Measurements from ENCODE around the gene TMEM45B.
"Not testable (repeated sequence)": the region's sequence is repeated elsewhere in the genome, so short reads cannot be mapped to it uniquely, and the experiment has no call there.

Gene TMEM45B

GRCh38 chr11:129788278-129788677 is 27.4 kb upstream of the TMEM45B start:
- no peak for DNase-seq
- in situ Hi-C loops (cut with HindIII; ENCODE audit: low pct_ligation_motif_present, low sequenced_read_pairs) = no loop called here
- H3K36me3 ChIP-seq (replicated peaks) = no peaks in the 10 kb centered on the region

DNA sequence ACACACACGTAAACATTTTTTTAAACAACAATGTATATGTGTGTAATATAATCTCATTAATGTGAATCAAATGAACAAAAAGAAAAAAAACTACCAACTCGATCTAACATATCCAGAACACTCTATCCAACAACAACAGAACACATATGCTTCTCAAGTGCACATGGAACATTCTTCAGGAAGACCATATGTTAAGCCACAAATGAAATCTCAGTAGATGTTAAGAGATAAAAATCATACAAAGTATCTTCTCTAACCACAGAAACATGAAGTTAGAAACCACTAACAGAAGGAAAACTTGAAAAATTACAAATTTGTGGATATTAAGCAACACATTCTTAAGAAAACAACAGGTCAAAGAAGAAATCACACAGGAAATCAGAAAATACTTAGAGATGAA is 25.5 kb upstream of the TMEM45B start:
- H3K27me3 ChIP-seq (replicated peaks) = peaks cover 2% of the 10 kb centered on the region
- TF ChIP-seq CTCF (IDR thresholded peaks at IDR 0.05; ENCODE audit: low read depth, low read length, missing control alignments) = no peak
- no peak overlapping the region for H3K27ac ChIP-seq
- H3K36me3 ChIP-seq (replicated peaks) = no peaks in the 10 kb centered on the region
- in situ Hi-C loops (cut with HindIII; ENCODE audit: low pct_ligation_motif_present, low sequenced_read_pairs) = no loop called here
- H3K4me3 ChIP-seq (ENCODE audit: low read depth, low read length) = no peak overlapping the region
- no peak for DNase-seq

More at GRCh38 chr11:129788278-129788677, 27.4 kb upstream of the TMEM45B start:
- Histone ChIP-seq H3K27me3 (replicated peaks) (peaks cover 2% of the 10 kb centered on the region), H3K27ac (no peak overlapping the region), H3K4me3 (ENCODE audit: low read depth, low read length) (no peak overlapping the region)
- no peak for TF ChIP-seq CTCF (IDR thresholded peaks at IDR 0.05; ENCODE audit: low read depth, low read length, missing control alignments)

DNA sequence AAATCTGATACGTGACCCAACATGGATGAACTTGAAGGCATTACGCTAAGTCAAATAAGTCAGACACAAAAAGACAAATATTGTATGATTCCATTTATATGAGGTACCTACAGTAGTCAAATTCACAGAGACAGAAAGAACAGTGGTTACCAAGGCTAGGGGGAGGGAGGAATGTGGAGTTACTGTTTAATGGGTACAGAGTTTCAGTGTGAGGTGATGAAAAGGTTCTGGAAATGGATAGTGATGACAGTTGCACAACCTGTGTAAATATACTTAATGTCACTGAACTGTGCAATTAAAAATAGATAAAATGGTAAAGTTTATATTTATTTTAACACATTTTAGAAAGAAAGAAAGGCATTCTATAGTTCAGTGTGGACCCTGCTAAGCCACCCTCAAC is 24.1 kb upstream of the TMEM45B start:
- no peaks in the 10 kb centered on the region for H3K36me3 ChIP-seq (replicated peaks)
- no peak for TF ChIP-seq CTCF (IDR thresholded peaks at IDR 0.05; ENCODE audit: low read depth, low read length, missing control alignments)
- DNase-seq = no peak
- in situ Hi-C loops (cut with HindIII; ENCODE audit: low pct_ligation_motif_present, low sequenced_read_pairs) = no loop called here
- H3K27me3 ChIP-seq (replicated peaks) = peaks cover 2% of the 10 kb centered on the region
- H3K27ac ChIP-seq = no peak overlapping the region
- H3K4me3 ChIP-seq (ENCODE audit: low read depth, low read length) = no peak overlapping the region

GRCh38 chr11:129792663-129793062 is 23.0 kb upstream of the TMEM45B start:
- no peak for DNase-seq
- Histone ChIP-seq H3K36me3 (replicated peaks) (no peaks in the 10 kb centered on the region), H3K27me3 (replicated peaks) (peaks cover 2% of the 10 kb centered on the region), H3K27ac (no peak overlapping the region), H3K4me3 (ENCODE audit: low read depth, low read length) (no peak overlapping the region)
- no peak for TF ChIP-seq CTCF (IDR thresholded peaks at IDR 0.05; ENCODE audit: low read depth, low read length, missing control alignments)
- in situ Hi-C loops (cut with HindIII; ENCODE audit: low pct_ligation_motif_present, low sequenced_read_pairs) = no loop called here

DNA sequence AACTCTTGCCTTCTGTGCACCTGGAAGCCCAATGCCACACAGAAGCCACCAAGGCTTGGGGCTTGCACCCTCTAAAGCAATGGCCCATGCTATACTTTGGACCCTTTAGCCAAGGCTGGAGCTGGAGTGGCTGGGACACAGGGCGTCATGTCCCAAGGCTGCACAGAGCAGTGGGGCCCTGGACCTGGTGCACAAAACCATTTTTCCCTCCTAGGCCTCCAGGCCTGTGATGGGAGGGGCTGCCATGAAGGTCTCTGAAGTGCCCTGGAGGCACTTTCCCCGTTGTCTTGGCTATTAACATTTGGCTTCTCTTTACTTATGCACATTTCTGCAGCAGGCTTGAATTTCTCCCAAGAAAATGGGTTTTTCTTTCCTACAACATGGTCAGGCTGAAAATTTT is 20.6 kb upstream of the TMEM45B start:
- TF ChIP-seq CTCF (IDR thresholded peaks at IDR 0.05; ENCODE audit: low read depth, low read length, missing control alignments) = no peak
- in situ Hi-C loops (cut with HindIII; ENCODE audit: low pct_ligation_motif_present, low sequenced_read_pairs) = no loop called here
- H3K36me3 ChIP-seq (replicated peaks) = no peaks in the 10 kb centered on the region
- no peak for DNase-seq
- H3K27me3 ChIP-seq (replicated peaks) = peaks cover 2% of the 10 kb centered on the region
- H3K4me3 ChIP-seq (ENCODE audit: low read depth, low read length) = no peak overlapping the region
- H3K27ac ChIP-seq = no peak overlapping the region

DNA sequence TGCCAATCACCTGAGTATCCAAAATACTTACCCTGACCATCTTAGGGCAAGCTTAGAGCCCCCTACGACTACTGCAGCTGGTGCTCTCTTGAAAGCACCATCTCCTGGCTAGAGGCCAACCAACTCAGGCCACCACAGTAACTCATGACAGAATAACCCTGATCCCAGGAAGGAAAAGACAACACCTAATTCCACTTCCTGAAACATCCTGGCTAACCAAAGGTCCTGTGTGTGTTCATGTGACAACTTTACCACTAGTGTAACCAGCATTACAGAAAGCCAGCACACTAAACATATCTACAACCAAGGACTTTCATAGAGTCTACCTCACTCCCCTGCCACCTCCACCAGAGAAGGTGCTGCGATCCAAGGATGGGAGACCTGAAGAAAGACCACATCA is 17.4 kb upstream of the TMEM45B start:
- in situ Hi-C loops (cut with HindIII; ENCODE audit: low pct_ligation_motif_present, low sequenced_read_pairs) = no loop called here
- Histone ChIP-seq H3K27me3 (replicated peaks) (no peaks in the 10 kb centered on the region), H3K27ac (no peak overlapping the region), H3K4me3 (ENCODE audit: low read depth, low read length) (no peak overlapping the region), H3K36me3 (replicated peaks) (no peaks in the 10 kb centered on the region)
- no peak for DNase-seq
- TF ChIP-seq CTCF (IDR thresholded peaks at IDR 0.05; ENCODE audit: low read depth, low read length, missing control alignments) = no peak

DNA sequence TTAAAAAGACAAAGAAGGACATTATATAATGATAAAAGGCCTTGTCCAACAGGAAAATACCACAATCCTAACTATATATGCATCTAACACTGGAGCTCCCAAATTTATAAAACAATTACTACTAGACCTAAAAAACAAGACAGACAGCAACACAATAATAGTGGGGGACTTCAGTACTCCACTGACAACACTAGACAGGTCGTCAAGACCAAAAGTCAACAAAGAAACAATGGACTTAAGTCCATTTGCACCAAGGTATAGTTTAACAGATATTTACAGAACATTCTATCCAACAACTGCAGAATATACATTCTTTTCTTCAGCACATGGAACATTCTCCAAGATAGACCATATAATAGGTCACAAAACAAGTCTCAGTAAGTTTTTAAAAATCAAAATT is 15.5 kb upstream of the TMEM45B start:
- H3K4me3 ChIP-seq (ENCODE audit: low read depth, low read length); H3K27ac ChIP-seq; DNase-seq; in situ Hi-C loops (cut with HindIII; ENCODE audit: low pct_ligation_motif_present, low sequenced_read_pairs); H3K36me3 ChIP-seq (replicated peaks); H3K27me3 ChIP-seq (replicated peaks): not testable (repeated sequence)

All from brain microvascular endothelial cell (primary cell).